Uterus (tissue), 4 donors: Measurements from ENCODE around the gene ADCY7. TPM values are rescaled to one million over a fixed set of nuclear protein-coding genes. Genes with fewer than 3 reads are reported as not detected.

ENCODE experiments used
- DNase-seq, 2 donors: peaks; one replicate each; pipeline ENCODE4 v3.0.0-alpha.2; 2019 to 2020
- H3K27ac ChIP-seq, 2 donors: fragments of 200-600 bp; sonication (generic); 1 replicate in 1 of 2; 2 replicates in 1 of 2; pipeline ENCODE4 v1.5.1; 2016 to 2018
- H3K27me3 ChIP-seq, 2 donors: fragments of 200-600 bp; sonication (generic); one replicate each; pipeline ENCODE4 v1.5.1; 2018 to 2019; ENCODE audit warnings: control low read depth in 1 of 2
- H3K36me3 ChIP-seq, 2 donors: fragments of 200-600 bp; sonication (generic); one replicate each; pipeline ENCODE4 v1.5.1; 2019; ENCODE audit warnings: control low read depth in 1 of 2
- H3K4me1 ChIP-seq, 2 donors: fragments of 200-600 bp; sonication (generic); one replicate each; pipeline ENCODE4 v1.5.1; 2018 to 2019; ENCODE audit warnings: control low read depth in 1 of 2
- H3K4me3 ChIP-seq, 2 donors: fragments of 200-600 bp; sonication (generic); 1 replicate in 1 of 2; 2 replicates in 1 of 2; pipeline ENCODE4 v1.5.1; 2018 to 2019; ENCODE audit warnings: mild to moderate bottlenecking in 1 of 2
- H3K9me3 ChIP-seq, 2 donors: fragments of 200-600 bp; sonication (generic); one replicate each; pipeline ENCODE4 v1.5.1; 2019; ENCODE audit warnings: control low read depth in 1 of 2
- POLR2A ChIP-seq, 2 donors: fragments of 450-650 bp; IDR thresholded peaks; one replicate each; pipeline ENCODE4 v1.6.1; 2016; ENCODE audit warnings: antibody characterized with exemption in 2 of 2, mild to moderate bottlenecking in 1 of 2, moderate library complexity in 1 of 2
- intact Hi-C: fragments of 100-400 bp; cut with DNase I; formaldehyde crosslinking; loops from one replicate; pipeline ENCODE4 v1.15.1; 2023; ENCODE audit warnings: low total_unique reads
- total RNA-seq, 4 donors: library from RNA; depleted of rRNA in 3 of 4; stranded (reverse); fragments of >200 nt in 3 of 4; gene quantifications; one replicate each; pipeline versions ENCODE4 v1.1.0 to v1.2.4, GENCODE V29; 2014 to 2023
- TF ChIP-seq, protein P1 (sequence below), 4 experiments: fragments of 200-600 bp in 2 of 4; fragments of 450-650 bp in 2 of 4; sonication (generic) in 2 of 4; IDR thresholded peaks; one replicate each; pipeline ENCODE4 v1.5.1; 2016 to 2019; ENCODE audit warnings: antibody characterized with exemption in 4 of 4, mild to moderate bottlenecking in 2 of 4, moderate library complexity in 1 of 4
- donor health status: DM: yes; HTN: yes; CAD: no.

Gene ADCY7
- total RNA-seq, 4 donors from 2014 or later, result 3.3 to 25.9 (median 6.6) TPM

DNA sequence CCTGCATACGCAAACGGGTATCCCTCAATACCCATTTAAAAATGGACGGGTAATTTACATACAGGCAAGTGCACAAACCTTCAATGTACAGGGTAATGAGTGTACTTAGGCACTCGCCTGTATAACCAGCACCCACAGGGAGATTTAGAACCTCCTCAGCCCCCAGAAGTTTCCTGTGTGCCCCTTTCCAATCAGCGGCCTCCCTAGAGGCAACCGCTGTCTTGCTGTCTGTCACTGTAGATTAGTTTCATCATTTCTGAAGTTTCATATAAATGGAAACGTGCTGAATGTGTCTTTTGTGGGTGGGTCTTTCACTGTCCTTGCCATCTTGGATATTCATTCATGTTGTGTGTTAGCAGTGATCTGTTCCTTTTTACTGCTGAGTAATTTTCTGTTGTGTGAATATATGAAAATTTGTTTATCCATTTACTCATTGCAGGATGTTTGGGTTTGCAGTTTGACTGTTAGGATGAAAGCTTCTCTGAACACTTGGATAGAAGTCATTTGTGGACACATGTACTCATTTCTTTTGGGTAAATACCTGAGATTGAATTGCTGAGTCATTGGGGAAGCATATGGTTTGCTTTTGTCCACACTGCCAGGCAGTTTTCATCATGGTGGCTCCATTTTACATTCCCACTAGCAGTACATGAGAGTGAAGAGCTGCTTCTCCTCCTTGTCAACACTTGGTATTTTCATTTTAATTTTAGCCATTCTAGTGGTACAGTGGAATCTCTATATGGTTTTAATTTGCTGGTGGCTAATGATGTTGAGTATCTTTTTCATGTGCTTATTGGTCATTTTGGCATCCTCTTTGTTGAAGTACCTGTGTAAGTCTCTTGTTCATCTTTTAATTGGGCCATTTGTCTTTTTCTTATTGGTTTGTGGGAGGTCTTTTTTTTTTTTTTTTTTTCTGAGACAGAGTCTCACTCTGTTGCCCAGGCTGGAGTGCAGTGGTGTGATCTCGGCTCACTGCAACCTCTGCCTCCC, 2.1 kb upstream of the ADCY7 start:
- H3K4me1 ChIP-seq, result peaks cover 0 to 10% of the 10 kb centered on the region in 2 donors
- no peak overlapping the region for H3K27ac ChIP-seq
- TF ChIP-seq, protein P1, sequence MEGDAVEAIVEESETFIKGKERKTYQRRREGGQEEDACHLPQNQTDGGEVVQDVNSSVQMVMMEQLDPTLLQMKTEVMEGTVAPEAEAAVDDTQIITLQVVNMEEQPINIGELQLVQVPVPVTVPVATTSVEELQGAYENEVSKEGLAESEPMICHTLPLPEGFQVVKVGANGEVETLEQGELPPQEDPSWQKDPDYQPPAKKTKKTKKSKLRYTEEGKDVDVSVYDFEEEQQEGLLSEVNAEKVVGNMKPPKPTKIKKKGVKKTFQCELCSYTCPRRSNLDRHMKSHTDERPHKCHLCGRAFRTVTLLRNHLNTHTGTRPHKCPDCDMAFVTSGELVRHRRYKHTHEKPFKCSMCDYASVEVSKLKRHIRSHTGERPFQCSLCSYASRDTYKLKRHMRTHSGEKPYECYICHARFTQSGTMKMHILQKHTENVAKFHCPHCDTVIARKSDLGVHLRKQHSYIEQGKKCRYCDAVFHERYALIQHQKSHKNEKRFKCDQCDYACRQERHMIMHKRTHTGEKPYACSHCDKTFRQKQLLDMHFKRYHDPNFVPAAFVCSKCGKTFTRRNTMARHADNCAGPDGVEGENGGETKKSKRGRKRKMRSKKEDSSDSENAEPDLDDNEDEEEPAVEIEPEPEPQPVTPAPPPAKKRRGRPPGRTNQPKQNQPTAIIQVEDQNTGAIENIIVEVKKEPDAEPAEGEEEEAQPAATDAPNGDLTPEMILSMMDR (IDR thresholded peaks at IDR 0.05), result no peak
- no peak for TF ChIP-seq POLR2A (IDR thresholded peaks at IDR 0.05)
- H3K27me3 ChIP-seq, result no peaks in the 10 kb centered on the region
- no peak overlapping the region for H3K4me3 ChIP-seq
- no peaks in the 10 kb centered on the region for H3K36me3 ChIP-seq
- DNase-seq, result no peak
- no peaks in the 10 kb centered on the region for H3K9me3 ChIP-seq
- intact Hi-C loops, result no loop called here

DNA sequence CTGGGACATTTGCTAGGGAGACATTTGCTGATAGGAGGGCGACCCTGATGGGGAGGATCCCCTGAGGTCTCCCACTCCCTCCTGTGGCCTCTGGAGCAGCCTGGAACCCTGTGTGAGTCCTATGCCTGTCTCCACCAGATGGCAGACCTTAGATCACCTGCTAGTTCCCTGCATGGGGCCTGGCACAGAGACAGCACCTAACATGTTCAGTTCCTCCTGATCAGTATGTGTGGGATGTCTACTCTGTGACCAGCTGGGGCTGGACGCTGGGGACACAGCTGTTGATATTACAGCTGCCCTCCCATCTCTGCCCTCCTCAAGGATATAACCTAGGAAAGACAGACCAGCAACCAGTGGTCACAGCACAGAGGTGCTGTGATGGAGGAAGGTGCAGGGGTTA, 1.1 kb upstream of the ADCY7 start:
- no peaks in the 10 kb centered on the region for H3K36me3 ChIP-seq
- DNase-seq, result no peak
- no peaks in the 10 kb centered on the region for H3K9me3 ChIP-seq
- intact Hi-C loops, result no loop called here
- peaks cover 0 to 10% of the 10 kb centered on the region in 2 donors for H3K4me1 ChIP-seq
- TF ChIP-seq, protein P1 (IDR thresholded peaks at IDR 0.05), result no peak
- no peak overlapping the region for H3K27ac ChIP-seq
- H3K4me3 ChIP-seq, result no peak overlapping the region
- H3K27me3 ChIP-seq, result no peaks in the 10 kb centered on the region

DNA sequence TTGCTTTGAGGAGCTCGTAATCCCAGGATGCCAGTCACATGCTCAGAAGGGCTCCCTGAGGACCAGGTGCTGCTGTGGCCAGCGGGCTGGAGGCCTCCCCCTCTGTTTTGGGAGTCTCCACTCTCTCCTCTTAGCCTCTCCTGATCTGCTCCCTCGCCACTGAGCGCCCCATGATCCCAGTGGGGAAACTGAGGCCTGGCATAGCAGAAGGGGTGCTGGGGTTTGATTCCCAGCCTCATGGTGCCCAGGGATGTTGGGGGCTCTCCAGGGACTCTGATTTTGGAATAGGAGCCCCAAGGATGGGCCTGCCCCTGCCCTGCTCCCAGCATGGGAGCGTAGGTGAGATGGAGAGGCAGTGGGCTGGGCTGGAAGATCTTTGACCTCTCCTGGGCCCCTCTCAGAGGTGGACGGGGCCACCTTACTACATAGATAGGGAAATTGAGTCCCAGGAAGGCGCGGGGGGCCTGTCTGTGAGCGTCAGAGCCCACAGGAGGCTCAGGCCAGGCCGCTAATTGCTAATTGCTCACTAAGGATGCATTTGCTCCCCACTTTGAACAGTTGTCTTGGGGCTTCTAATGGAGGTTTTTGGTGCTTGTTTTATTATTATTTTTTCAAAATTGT, 525 bp upstream of the ADCY7 start:
- no peak overlapping the region for H3K4me3 ChIP-seq
- H3K27me3 ChIP-seq, result no peaks in the 10 kb centered on the region
- H3K9me3 ChIP-seq, result no peaks in the 10 kb centered on the region
- H3K27ac ChIP-seq, result no peak overlapping the region
- DNase-seq, result no peak
- H3K36me3 ChIP-seq, result no peaks in the 10 kb centered on the region
- peaks cover 0 to 10% of the 10 kb centered on the region in 2 donors for H3K4me1 ChIP-seq
- TF ChIP-seq, protein P1 (IDR thresholded peaks at IDR 0.05), result no peak
- TF ChIP-seq POLR2A (IDR thresholded peaks at IDR 0.05), result no peak
- intact Hi-C loops, result no loop called here

DNA sequence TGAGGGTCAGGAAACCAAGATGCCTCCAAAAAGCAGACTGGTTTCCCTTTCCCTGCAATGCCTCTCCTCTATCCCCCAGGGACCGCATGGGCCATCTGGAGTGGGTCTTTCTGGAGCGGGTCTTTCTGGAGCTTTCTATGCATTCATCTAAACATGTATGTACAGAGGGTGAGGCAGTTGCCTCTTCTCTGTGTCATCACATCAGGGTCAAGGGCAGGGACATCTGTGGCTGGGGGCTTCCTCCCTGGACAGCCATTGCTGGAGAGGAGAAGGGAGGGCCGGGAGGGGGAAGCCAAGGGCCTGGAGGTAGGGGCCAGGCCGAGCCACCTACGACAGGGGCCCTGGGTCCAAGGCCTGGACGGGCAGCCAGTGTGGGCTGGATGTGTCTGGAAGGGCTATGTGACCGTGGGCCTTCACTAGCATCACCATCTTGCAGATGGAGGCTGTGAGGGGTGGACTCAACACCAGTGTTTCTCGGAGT, 840 bp downstream of the ADCY7 start:
- H3K4me1 ChIP-seq, result peaks cover 0 to 10% of the 10 kb centered on the region in 2 donors
- peak overlapping the region in 1 of 2 donors; percentile 6 for H3K27ac ChIP-seq
- no peaks in the 10 kb centered on the region for H3K27me3 ChIP-seq
- intact Hi-C loops, result no loop called here
- DNase-seq, result no peak
- H3K9me3 ChIP-seq, result no peaks in the 10 kb centered on the region
- H3K4me3 ChIP-seq, result no peak overlapping the region
- TF ChIP-seq, protein P1 (IDR thresholded peaks at IDR 0.05), result no peak
- TF ChIP-seq POLR2A (IDR thresholded peaks at IDR 0.05), result no peak
- no peaks in the 10 kb centered on the region for H3K36me3 ChIP-seq

DNA sequence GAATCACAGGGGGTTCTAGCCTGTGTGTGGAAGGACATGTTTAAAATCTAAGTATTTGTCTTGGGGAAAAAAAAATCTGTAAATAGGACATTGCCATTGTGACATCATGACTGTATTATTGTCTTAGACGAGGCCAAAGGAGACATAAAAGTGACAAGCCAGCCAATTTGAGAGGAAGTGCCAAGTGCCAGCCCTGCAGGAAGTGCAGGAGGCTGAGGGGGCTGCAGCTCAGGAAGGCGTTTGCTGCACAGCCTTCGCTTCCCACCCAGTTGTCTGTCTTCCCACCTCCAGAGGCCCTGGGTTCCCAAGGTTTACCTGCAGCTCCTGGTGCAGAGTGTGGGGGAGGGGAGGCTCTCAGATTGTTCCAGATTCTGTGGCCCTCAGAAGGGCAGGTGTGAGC, 1.3 kb downstream of the ADCY7 start:
- H3K36me3 ChIP-seq, result no peaks in the 10 kb centered on the region
- H3K9me3 ChIP-seq, result no peaks in the 10 kb centered on the region
- no peak overlapping the region for H3K4me3 ChIP-seq
- H3K4me1 ChIP-seq, result peaks cover 0 to 10% of the 10 kb centered on the region in 2 donors
- no peak for DNase-seq
- intact Hi-C loops, result no loop called here
- no peaks in the 10 kb centered on the region for H3K27me3 ChIP-seq
- H3K27ac ChIP-seq, result no peak overlapping the region
- no peak for TF ChIP-seq POLR2A (IDR thresholded peaks at IDR 0.05)
- TF ChIP-seq, protein P1 (IDR thresholded peaks at IDR 0.05), result no peak
